HG02623 (cell line): Measurements from ENCODE around the gene WHAMM.
"Not testable (repeated sequence)": the region's sequence is repeated elsewhere in the genome, so short reads cannot be mapped to it uniquely, and the experiment has no call there.

Experiments
- ATAC-seq: cut with Tn5 transposase; IDR thresholded peaks from one replicate; pipeline ENCODE4 v1.9.1; 2021; ENCODE audit warnings: moderate library complexity; ENCODE audit not compliant: unreplicated experiment

The WHAMM gene

DNA sequence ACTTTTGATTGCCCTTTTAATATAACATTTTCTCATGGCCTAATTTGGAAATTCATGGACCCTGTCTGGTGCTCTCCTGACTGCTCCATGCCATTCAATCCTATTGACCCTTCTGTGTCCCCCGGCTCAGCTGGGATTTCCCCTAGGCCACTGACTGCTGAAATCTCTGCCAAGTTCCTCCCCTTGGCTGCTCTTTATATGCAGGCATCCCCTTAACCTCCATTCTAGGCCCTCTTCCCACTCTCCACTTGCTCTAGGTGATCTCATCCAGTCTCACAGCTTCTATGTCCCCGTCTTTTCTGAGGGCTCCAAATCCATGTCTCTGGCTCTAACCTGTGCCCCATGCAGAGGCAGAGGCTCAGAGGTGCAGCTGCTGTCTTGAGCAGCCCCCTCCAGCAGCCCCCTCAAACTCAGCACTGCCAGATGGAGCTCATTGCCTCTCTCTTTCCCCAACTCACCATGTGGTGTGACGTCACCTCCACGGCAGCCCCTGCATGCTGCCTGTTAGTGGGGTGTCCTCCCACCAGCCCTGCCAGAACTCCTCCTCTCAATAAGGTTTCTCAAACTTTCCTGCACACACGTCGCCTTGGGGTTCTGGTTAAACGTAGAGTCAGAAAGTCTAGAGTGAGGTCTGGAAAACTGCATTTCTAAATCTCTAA is 10.1 kb upstream of the WHAMM start:
- ATAC-seq: no peak

DNA sequence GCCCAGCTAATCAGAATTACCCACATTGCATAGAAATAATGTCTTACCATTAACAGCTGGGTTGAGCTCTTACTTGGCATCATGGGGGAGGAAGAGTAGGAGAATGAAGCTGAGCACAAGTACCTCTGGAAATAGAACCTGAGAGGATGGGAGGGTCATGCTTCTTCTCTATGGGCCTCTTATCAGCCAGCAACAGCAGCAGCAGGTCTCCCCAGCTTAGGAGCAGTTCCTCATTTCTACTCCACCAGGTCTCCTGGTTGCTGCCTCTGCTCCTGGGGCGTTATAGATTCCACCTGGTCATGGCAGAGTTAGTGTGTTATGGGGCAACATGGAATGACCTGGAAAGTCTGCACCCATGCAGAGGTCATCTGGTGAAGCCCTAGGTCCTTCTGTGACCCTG is 6.9 kb upstream of the WHAMM start:
- ATAC-seq: no peak

DNA sequence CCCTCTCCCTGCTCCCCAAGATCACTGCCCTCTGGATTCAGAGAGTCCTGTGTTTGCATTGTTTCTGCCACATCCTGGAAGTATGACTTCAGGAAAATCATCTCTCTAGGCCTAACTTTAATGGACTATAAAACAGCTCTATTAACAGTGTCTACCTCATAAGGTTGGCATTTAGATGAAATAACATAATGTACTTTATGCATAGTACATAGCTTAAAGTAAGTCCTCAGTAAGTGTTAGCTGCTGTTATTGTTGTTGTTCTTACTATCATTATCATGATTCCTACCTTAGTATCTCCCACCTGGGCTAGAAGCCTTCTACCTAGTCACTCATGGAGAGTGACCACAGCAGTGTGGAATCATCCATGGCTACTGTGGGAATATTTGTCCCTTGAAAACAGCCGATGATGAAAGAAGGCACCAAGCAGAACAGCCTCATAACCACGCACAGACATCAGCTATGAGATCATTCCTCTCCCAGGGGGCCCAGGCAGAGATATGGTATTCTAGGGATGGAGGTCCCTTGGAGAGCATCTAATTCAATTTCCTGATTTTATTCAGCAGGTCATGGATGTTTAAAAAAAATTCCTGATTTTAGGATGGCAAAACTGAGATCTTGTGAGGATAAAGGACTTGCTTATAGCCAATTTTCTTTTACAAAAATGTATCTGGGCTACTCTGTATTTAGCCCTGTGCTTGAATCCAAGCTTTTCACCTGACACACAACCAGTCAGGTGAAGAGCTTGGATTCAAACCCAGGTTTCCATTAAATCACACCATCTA is 5.4 kb upstream of the WHAMM start:
- ATAC-seq: no peak

DNA sequence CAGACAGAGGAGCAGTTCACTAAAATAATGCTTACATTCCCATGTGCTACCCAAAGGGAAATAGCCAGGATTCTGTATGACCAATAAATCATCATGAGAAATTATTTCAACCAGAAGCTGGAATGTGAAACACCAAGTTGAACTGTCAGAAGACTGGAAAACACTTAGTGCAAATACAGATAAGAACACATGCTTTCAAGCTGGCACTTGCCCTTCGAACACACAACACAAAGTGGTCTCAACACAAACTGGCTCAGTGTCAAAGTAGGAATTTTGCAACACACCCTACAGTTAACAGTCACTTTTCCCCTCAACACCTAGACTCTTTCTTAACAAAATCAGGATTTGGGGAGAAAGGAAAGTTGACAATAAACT is 4.9 kb upstream of the WHAMM start:
- no peak for ATAC-seq

DNA sequence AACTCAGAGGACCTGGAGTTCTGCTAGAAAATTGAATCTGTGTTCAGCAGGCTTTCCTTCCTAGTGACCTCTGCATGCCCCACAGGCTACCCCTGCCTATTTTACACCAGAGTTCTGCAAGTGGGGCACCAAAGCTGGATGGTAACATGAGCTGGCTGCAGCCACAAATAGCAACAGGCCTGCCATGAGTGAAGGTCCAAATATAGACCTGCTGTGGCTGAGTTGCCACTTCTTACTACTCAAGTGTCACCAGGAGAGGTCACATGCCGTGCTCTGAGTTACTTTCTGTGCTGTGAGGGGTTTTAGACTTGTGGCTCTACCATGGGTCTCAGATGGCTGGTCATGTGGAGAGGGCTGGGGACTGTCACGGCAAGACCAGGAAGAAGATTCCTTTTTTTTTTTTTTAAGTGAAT is 3.4 kb upstream of the WHAMM start, which contains the start of gene FSD2:
TSS of gene FSD2 (minus strand) at position 76 of the 413 bp plus-strand sequence. CDS start 18,679 bp downstream, outside the sequence.
- ATAC-seq: peak; percentile 45

DNA sequence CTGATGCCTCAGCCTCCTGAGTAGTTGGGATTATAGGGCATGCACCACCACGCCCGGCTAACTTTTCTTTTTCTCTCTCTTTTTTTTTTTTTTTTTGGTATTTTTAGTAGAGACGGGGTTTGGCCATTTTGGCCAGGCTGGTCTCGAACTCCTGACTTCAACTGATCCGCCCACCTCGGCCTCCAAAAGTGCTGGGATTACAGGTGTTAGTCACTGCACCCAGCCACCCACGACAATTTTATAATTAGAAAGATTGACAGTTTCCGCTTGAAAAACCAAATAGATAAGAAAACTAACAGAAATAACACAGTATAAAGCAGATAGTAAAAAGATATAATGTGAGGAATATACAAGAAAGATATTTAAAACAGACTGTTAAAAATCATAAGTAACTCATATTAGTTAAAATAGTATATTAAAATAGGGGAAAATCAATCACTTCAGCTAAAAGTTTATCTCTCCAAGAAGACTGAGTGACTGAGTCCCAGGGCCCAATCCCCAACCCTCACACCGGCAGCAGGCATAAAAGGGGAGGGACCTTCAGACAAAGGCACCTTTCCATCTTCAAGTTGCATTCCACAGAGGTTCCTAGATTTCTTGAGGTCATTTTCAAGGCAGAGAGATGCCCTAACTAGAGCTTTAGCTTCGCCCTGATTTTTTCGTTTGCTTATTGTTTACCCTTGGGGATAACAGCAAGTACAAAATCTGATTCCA is 1.4 kb upstream of the WHAMM start:
- no peak for ATAC-seq

DNA sequence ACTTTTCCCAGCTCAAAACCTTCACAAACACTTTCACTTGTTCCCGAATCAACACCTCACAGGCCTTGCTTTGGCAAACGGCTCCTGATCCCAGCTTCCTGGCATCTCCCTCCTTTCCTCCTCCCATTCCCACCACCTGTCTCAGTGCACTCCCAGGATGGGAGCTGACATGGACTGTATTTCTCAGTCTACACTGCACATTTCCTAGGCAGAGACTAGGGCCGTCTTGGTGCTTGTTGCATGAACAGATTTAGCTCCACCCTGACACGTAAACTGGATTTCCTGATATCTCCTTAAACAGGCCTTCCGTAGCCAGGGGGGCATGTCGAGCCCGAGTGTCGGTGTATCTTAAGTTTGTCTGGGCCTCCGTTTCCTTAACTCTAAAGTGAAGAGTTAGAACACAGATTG is 790 bp upstream of the WHAMM start:
- ATAC-seq: no peak

DNA sequence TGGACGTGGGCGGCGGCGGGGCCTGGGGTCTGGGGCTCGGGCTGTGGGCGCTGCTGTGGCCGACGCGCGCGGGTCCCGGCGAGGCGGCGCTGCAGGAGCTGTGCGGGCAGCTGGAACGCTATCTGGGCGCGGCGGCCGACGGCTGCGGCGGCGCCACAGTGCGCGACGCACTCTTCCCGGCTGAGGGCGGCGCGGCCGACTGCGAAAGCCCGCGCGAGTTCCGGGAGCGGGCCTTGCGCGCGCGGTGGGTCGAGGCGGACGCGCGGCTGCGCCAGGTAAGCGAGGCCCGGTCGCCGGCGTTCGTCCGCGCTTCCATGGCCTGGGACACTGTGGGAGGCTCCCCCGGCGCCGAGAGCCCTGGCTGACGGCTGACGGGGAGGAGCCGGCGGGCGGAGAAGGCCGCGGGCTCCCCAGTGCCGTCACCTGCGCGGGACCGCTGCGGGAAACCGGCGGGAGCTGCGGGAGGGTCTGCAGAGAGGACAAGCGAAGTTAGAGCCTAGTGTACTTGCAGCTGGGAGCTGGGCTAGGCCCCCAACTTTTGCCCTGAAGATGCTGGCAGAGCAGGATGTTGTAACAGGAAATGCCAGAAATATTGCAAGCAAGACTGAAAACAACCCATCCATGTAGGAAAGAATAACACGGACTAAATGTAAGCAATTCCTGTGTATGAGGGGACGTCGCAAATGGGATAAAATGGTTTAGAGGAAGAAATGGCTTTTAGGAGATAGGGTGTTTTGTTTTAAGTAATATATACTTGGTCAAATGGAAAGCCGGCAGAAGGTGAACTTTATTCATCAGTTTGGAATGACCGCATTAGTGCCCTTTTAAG is 847 bp downstream of the WHAMM start:
- ATAC-seq: peak; percentile 16

DNA sequence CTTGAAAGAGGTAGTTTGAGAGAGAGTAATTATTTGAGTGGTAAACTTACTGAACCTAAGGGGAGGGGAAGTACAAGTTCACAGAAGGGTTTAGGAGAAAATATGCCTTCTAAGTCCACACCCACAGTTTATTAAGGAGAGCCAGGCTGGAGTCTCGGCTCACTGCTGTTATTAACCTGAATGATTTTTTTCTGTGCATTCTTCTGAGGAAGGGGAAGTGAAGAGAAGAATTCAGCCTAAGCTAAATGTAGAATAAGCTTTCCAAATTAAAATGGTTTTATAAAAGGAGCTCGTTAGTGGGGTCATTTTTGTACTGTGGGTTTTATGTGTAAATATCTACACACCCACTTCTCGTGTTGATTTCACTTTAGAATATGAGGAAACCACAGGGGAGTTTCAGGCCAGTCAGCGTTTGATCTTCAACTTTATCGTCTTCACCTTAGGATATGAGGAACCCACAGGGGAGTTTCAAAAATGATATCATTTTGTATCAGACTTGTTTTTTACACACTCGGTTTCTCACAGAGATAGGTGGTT is 1.5 kb downstream of the WHAMM start:
- no peak for ATAC-seq

DNA sequence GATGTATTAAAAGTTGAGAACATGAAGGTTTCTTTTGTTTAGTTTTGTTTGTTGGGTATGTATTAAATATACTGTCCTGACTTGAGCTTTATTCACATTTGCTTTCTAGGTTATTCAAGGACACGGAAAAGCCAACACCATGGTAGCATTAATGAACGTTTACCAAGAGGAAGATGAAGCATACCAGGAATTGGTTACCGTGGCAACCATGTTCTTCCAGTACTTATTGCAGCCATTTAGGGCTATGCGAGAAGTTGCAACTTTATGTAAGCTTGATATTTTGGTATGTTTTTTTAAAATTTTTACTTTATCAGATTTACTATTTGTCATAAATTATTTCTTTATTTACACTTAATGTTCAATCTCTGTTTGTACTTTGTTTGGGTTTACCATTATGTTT is 3.6 kb downstream of the WHAMM start:
- ATAC-seq: no peak

DNA sequence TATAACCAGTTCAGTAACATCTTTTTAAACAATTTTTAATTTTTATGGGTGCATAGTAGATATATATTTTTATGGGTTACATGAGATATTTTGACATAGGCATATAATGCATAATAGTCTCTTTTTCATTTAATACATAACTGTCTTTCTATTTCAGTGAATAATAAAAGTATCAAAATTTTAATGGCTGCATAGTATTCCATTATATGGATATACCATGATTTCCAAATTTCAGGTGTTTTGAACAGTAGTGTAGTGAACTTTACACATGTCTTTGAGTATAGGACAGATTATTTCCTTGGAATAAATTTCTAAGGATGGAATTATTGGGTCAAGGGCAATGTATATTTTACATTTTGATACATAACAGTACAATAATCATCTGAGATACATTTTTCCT is 10.7 kb downstream of the WHAMM start:
- no peak for ATAC-seq

DNA sequence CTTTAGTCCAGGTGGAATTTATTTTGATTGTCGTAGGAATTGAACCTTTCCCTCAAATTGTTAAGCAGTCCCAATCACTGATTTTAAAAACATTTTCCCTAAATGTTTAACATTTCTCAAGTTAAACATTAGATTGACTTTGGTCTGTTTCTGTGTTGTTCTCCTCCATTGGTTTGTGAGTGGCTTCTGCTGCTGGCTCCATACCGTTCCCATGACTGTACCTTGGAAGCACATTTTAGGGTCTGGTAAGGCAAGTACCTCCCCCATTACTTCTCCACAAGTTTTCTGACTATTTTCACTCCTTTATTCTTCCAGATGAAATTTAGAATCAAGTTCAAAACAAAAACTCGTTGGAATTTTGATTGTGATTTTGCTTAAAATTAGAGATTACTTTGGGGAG is 12.0 kb downstream of the WHAMM start:
- not testable (repeated sequence) for ATAC-seq

DNA sequence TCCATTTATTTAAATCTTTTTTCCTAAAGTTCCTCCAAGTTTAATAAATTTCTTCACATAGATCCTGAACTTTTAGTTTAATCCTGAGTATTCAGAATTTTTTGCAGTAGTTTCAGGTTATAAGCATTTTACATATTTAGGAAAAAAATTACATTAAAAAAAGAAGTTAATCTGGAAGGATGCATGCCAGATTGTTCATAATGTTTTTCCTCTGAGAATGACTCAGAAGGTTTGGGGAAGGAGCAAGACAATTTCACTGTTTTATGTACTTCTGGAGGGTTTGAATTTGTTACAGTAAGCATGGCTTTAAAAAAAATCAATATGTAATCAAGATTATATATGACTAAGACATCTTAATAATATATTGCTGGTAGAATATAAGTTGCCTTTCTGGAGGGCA is 12.4 kb downstream of the WHAMM start:
- ATAC-seq: not testable (repeated sequence)

DNA sequence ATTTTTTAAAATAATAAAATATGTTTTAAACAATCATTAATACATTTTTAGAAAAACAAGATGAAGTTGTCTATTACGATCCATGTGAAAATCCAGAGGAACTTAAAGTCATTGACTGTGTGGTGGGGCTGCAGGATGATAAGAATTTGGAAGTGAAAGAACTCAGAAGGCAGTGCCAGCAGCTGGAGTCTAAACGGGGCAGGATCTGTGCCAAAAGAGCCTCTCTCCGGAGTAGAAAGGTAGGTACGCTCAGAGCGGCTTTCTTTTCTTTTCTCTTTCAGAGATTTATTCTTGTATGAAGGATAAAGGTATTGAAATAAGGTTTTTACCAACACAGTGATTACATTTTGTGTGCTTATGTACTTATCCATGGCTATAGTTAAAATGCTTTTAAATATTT is 13.6 kb downstream of the WHAMM start:
- ATAC-seq: no peak

DNA sequence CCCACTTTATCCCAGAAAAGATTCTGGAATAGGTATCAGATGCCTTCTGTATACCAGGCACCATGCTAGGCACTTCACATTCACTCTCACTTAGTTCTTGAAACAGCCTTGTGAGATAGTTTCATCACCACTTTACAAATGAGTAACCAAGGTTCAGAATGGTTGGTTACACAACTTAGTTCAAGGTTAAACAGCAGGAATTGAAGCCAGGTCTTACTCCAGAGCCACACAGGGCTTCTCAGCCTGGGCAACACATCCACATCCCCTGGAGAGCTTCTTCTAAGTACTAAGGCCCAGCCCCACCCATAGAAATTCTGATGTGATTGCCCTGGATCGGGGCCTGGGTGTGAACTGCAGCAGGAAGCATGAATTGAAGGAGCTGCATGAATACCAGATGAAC is 18.6 kb downstream of the WHAMM start:
- no peak for ATAC-seq

DNA sequence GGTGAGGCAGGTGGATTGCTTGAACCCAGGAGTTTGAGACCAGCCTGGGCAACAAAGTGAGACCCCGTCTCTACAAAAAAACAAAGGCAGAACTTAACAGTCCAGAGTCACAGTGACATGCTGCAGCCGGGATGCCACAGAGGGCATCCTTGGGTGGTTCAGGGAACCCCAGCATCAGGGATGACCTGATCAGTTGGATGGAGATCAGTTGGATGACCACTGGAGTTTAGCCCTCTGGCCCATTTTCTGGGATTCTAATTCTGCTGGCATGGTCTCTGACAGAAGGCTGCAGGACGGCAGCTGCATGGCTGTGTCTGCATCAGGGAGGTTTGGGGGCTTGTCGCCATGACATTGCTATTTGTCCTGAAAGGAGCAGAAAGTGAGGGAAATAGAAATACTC is 19.8 kb downstream of the WHAMM start:
- no peak for ATAC-seq

DNA sequence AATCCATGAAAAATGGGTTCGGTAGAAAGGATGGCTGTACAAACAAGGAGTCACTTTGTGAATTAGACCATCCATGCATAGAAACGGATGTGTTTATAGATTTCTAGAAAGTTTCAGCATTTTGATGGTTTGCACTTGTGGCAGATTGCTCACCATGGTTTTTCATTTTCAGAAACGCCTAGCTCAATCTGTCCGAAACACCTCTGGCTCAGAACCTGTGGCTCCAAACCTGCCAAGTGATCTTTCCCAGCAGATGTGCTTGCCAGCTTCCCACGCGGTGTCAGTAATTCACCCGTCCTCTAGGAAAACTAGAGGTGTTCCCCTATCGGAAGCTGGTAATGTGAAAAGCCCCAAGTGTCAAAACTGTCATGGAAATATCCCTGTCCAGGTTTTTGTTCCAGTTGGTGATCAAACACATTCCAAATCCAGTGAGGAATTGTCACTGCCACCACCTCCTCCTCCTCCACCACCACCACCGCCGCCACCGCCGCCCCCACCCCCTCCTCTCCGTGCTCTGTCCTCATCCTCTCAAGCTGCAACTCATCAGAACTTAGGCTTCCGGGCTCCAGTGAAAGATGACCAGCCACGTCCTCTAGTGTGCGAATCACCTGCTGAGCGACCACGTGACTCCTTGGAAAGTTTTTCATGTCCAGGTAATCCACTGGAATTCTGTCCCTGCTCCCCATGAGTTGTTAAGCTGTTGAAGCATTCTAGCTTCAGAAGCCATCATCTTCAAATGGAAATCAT is 21.2 kb downstream of the WHAMM start:
- no peak for ATAC-seq

DNA sequence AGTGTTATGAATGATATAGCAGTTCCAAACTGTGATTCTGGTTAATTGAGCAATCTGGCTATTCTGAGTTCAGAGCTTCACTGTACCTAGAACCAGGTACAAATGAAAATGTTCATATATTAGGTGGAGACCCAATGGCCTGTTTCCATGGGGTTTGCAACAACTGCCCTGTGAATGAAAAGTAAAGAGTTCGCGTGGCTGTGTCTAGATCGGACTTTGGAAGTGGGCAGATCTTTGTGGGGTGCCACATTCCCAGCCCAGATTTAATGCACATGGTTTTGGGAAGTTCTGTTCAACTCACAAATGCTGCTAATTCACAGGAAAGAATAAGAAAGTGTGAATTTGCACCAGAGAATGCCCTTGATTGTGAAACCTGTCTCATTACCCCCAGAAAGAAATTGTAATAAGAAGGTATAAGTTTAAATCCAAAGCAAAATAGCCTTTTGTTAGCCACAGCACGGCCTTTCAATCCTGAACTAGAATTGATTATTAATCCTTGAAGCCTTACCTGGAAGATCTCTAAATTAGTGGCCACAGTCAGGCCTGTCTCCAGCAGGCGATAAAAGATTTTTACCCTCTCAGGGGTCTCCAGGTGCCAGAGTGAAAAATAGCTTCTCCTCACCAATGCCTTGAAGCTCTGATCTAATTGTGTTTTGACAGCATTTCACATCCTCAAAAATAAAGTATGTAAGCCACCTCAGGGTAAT is 22.6 kb downstream of the WHAMM start:
- ATAC-seq: no peak

DNA sequence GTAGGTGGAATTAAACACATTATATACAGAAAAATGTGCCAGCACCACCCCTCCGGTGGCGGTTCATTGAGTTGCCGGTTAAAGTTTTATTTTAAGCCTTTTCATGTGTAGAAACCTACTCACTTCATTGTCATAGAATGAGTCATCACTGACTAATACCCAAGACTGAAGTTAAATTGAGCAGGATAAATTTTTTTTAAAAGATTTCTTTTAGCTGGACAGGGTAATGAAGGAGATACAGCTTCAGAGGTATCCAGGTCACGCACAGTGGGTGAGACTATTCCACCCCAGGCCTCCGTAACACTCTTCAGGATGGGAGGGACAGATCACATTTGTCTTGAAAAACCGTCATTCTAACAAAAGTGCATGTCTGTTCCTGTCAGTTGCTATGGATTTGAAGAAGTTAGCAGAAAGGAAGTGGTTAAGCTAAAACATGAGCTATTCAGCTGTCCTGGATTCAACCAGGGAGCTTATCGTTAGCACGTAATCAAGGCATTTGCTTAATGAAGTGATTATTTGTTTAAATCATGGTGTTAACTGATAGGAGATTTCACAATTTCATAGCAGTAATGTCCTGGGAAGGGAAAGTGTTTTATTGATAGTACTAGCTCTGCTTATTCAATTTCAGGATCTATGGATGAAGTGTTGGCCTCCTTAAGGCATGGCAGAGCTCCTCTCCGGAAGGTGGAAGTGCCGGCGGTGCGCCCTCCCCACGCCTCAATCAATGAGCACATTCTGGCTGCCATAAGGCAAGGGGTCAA is 23.4 kb downstream of the WHAMM start:
- peak; percentile 86 for ATAC-seq
